ENCODE data around the gene STXBP6.
"Not testable (repeated sequence)": the region's sequence is repeated elsewhere in the genome, so short reads cannot be mapped to it uniquely, and the experiment has no call there.

The STXBP6 gene

GRCh38 chr14:24808412-24808811 lies 241.5 kb downstream of the STXBP6 start:
- intact Hi-C loops (cut with DNase I), result loop anchor here (5.0 to 10.0 kb wide), 3 partner anchors 74 to 326 kb away; no protein-coding TSS in a partner anchor
- DNase-seq, result no peak

GRCh38 chr14:24806061-24806678 lies 243.8 kb downstream of the STXBP6 start:
- intact Hi-C loops (cut with DNase I), result loop anchor here (5.0 to 10.0 kb wide), 3 partner anchors 71 to 329 kb away; no protein-coding TSS in a partner anchor
- peak; percentile 55 to 91 (median 78) for DNase-seq

- intact Hi-C loops (cut with DNase I), result loop anchor here (5.0 to 10.0 kb wide), 3 partner anchors 70 to 330 kb away; no protein-coding TSS in a partner anchor
- DNase-seq, result no peak
These were observed 245.3 kb downstream of the STXBP6 start for GRCh38 chr14:24804552-24805212.

DNA sequence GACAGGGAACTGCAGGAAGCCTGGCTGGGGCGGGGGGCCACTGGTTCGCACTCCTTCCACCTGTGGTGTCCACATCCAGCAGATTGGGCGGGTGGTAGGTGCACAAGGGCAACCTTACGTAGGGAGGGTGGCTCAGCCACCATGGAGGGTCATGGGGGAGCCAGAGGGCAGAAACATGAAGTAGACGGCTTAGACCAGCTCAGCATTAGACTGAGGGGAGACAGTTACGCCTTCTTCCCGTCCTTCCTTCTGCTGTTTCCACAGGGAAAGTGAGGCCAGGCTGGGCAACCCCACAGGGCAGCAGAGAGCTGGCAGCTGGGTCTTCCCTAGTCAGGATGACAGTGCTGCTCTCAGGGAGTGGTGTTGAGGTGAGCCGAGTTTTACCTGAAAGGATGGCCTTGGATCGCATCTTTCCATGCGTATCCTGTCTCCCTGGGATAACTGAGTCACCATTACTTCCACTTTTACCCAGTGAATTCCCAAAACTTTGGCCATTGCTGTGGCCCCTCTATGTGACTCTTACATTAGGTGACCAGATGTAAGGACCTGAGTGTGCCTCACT lies 245.9 kb downstream of the STXBP6 start:
- DNase-seq, result no peak

DNA sequence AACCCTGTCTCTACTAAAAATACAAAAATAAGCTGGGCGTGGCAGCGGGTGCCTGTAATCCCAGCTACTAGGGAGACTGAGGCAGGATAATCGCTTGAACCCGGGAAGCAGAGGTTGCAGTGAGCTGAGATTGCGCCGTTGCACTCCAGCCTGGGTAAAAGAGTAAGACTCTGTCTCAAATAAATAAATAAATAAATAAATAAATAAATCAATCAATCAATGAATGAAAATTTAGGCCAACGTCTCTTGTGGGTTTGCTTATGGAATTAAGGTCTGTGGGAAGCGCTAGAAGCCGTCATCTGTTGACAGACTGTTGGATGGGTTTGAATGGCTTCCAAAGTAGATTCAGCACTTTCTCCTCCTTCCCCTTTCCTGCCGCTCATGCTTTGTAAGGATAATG lies 246.5 kb downstream of the STXBP6 start:
- intact Hi-C loops (cut with DNase I), result loop anchor here (10.0 kb wide), 2 partner anchors 69 to 331 kb away; no protein-coding TSS in a partner anchor
- not testable (repeated sequence) for DNase-seq

More for the DNA sequence above, 245.9 kb downstream of the STXBP6 start:
- intact Hi-C loops (cut with DNase I), result loop anchor here (10.0 kb wide), 2 partner anchors 69 to 331 kb away; no protein-coding TSS in a partner anchor

DNA sequence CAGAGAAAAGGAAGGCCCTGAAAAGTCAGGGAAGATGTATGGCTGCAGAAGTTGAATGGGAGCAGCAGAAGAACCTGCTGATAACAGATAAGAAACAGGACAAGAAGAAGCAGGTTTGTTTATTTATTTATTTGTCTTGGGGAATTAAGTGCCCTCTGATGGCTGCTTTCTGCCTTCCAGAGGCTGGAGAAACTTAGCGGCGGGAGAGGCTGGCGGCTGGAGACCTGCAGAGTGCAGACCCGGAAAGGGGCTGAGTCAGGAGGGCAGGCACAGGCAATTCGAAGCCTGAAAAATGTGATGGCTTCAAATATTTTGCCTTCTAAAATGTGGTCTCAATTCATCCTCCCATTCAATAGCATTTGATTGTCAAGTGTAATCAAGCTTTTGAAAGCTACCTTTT lies 247.7 kb downstream of the STXBP6 start:
- intact Hi-C loops (cut with DNase I), result loop anchor here (10.0 kb wide), 2 partner anchors 67 to 333 kb away; no protein-coding TSS in a partner anchor
- no peak for DNase-seq

DNA sequence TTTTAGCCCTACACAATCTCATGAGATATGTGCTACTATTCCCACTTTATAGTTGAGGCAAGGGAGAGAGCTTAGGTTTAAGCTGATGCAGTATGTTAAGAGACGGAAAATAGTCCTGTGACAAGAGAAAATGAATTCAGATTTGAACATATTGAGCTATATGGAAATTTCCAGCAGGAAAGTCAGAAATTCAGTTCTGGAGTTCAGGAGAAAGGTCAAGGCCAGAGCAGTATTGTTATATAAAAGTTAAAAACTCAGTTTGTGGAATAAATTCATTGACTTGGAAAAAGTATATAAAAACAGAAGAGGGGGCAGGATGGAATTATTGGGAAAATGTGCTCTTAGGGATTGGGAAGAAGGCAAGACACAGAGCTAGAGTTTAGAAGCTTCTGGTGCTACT lies 248.9 kb downstream of the STXBP6 start:
- DNase-seq, result no peak
- intact Hi-C loops (cut with DNase I), result loop anchor here (10.0 kb wide), 2 partner anchors 66 to 334 kb away; no protein-coding TSS in a partner anchor

DNA sequence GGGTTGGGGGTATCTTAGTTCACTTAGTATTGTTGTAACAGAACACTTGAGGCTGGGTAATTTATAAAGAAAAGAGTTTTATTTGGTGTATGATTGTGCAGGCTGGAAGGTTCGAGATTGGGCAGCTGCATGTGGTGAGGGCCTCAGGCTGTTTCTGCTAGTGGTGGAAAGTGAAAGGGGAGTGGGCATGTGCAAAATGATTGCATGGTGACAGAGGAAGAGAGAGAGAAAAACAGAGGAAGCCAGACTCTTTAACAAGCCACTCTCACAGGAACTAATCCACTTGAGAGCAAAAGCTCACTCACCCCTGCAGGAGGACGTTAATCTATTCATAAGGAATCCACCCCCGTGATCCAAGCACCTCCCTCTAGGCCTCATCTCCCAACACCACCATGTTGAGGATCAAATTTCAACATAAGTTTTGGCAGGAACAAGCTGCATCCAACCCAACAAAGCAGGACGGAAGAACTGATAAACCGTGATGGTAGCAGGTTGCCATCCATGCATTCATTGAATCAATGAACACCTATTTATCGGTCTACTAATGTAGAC lies 251.0 kb downstream of the STXBP6 start:
- intact Hi-C loops (cut with DNase I), result no loop called here
- DNase-seq, result no peak

GRCh38 chr14:24795406-24795805 lies 254.5 kb downstream of the STXBP6 start:
- intact Hi-C loops (cut with DNase I), result no loop called here
- DNase-seq, result peak in 12 of 42 donors; percentile 18 to 78 (median 48)

- DNase-seq, result peak in 2 of 42 donors; percentile 32 to 55
- intact Hi-C loops (cut with DNase I), result no loop called here
These were observed 255.2 kb downstream of the STXBP6 start for GRCh38 chr14:24794644-24795305.

GRCh38 chr14:24790196-24790595 lies 259.8 kb downstream of the STXBP6 start:
- intact Hi-C loops (cut with DNase I), result no loop called here

DNA sequence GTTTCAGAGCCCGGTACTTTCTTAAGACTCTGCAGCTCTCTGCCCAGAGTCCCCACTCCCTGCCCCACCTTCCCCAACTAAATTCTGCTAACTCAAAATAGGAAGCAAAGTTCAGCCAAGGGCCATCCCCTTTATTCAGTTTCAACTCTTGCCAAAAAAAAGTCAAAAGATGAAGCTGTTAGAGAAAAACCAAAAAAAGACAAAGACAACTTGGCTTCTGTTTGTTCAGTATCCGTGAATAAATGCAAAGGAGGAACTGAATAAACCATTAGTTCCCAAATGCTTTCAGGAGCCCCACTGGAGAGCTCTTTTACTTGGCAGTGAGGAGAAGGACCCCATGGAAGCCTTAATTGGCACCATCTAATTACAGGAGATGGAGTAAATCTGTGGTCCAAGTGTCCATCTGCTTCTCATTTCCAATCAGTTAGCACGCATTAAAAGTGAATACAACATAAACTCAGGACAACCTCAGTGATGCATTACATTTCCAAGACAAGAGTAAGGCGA lies 260.5 kb downstream of the STXBP6 start:
- intact Hi-C loops (cut with DNase I), result no loop called here
- peak in 4 of 42 donors; percentile 20 to 38 (median 28) for DNase-seq

More at GRCh38 chr14:24790196-24790595, 259.8 kb downstream of the STXBP6 start:
- DNase-seq, result no peak

- intact Hi-C loops (cut with DNase I), result no loop called here
- DNase-seq, result no peak
These were observed 264.2 kb downstream of the STXBP6 start for GRCh38 chr14:24785698-24786097.

GRCh38 chr14:24784981-24785380 lies 265.0 kb downstream of the STXBP6 start:
- intact Hi-C loops (cut with DNase I), result no loop called here
- DNase-seq, result peak in 5 of 42 donors; percentile 14 to 46 (median 23)

- intact Hi-C loops (cut with DNase I), result no loop called here
- no peak for DNase-seq
These were observed 266.2 kb downstream of the STXBP6 start for GRCh38 chr14:24783791-24784190.

GRCh38 chr14:24780281-24780680 lies 269.7 kb downstream of the STXBP6 start:
- intact Hi-C loops (cut with DNase I), result no loop called here
- peak in 9 of 42 donors; percentile 21 to 51 (median 30) for DNase-seq

DNA sequence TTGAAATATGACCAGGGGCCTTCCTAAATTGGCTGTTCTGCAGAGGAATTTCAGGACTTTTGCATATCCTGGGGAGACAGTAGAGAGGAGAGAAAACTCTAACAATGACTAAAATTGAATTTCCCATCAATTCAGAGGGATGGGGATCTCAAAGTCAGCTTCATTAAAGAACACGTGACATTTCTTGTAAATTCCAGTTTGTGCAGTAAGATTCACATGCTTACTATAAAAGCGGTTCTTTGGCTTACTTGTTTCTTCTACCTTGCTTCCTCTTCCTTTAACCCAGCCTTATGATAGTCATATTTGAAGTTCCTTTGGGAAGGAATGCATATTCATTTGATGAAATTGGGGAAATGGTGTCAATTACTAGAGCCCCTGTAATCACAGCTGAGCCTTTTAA lies 272.3 kb downstream of the STXBP6 start:
- intact Hi-C loops (cut with DNase I), result no loop called here
- no peak for DNase-seq

DNA sequence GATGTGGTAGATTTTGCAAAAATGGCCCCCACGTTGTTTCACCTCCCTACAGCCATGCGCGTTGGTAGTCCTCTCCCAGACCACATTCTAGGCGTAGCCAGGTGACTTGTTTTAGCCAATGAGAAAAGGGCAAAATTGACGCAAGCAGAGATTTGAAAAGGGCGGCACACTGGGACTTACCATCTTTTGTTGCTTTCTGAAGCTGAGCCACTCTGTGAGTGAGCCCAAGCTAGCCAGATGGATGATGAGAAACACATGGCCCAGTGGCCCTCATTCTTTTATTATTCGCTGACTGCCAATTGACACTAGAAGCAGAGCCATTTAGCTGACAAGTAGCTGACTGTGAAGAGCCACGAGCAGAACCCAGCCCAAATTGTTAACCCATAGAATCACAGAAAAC lies 274.0 kb downstream of the STXBP6 start:
- no peak for DNase-seq
- intact Hi-C loops (cut with DNase I), result no loop called here

Data from head of caudate nucleus (tissue), 42 donors.